Globus pallidus (tissue), 1 donor: ENCODE measurements around the gene DISC1.
"Not testable (repeated sequence)": the region's sequence is repeated elsewhere in the genome, so short reads cannot be mapped to it uniquely, and the experiment has no call there.

Experiments
- DNase-seq: peaks from one replicate; pipeline ENCODE4 v3.0.0-alpha.2; 2015; ENCODE audit warnings: low spot score

DISC1 gene

DNA sequence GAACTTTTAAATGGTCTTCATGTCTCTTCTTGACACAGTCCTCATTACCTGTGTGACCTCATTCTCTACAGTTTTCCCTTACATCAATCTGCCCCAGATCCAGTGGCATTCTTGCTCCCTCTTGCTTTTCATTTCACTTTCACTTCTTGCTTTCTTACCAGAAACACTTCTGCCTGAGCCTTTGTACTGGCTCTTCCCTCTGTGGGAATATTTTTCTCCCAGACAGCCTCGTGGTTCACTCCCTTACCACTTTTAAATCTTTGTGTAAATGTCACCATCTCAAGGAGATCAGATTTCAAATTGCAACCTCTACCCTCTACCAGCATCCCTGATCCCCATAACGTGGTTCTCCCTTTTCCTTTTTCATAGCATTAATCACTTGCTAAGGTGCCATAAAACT is 73.2 kb downstream of the DISC1 start:
- no peak for DNase-seq

DNA sequence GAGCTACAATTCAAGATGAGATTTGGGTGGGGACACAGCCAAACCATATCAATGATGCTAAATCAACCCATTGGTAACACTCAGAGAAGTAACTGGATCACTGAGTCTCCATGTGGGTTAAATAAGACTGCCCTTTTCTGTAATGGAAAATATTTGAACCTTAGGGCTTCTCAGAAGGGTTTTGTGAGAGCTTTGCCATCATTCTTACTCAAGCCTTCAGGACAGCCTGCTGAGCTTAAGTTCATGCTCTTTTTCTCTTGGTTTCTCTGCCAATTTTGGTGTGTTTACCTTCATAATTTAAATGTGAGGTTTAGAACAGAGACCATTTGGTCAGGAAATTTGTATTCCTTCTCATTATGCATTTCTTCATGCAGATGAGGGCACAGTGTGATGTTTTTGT is 74.7 kb downstream of the DISC1 start:
- no peak for DNase-seq

DNA sequence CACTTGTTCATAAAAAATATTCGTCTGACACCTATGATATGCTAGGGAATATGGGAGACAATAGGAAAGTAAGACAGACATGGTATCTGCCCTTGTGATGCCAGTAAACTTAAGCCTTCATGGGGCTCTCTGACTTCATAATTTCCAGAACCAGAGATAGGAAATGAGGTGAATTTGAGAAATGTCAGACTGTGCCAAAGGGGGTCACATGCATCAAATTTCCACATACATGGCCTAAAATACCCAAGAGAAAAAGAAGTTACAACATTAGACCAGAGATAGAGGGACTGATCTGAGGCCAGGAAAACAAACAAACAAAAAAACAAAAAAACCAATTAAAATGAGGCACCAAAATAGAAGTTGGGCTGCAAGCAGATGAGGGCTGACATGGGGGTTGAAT is 75.7 kb downstream of the DISC1 start:
- DNase-seq: no peak

DNA sequence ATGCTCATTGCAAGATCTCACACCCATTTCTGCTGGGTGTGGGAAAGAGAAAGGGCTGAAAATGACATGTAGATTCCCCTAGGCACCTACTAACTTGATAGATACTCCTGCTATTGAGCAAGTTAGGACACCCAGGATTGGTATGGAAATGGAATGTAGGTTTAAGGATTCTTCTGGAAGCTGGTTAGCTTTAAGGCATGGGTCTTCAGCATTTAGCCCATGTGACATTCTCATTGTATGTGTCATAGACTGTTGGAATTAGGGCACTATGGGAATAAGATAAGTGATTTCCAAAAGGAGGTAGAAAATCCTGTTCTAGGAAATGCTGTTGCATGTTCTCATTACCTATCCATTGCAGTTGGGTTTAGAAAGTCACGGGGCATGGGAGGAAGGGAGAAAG is 76.2 kb downstream of the DISC1 start:
- no peak for DNase-seq

DNA sequence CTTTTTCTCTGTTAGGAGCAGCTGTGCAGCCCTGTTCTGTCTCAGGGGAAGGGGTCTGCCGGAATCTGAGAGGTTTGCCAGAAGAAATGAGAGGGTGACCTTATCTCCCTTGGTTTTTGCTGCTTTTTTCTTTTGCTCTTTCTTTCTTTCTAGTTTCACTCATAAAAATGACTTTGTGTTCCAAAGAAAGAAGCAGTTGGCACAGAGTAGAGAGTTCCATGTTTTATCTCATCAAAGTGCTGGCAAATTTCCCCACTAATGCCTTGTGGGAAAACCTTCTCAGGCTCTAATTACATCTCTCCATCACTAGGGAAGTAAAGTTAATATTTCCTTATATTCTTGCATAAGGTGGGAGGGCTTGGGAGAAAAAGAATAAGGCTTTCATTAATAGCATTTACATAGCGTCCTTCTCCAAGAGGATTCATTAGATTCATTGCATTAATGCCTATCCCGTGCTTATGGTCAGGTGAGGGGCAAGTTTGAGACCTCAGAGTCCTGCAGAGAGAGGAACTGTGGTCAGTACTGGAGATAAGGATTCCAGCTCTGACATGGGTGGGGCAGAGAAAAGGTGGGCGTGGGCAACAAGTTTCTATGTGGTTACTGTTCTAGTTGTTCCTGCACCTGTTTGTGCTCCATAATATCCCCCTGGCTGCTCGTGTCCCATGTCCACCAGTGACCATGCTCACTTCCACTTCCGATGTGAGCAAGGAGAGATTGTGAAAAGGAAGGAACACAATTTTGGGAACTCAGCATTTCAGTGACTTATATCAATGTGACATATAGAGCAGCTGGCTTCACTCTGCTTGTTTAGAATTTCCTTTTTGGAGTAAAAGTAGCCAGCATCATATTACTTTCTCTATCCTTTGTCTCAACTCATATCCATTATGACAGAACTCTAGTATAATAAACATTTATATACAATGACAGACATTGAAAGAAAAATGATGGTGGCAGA is 79.5 kb downstream of the DISC1 start:
- no peak for DNase-seq

DNA sequence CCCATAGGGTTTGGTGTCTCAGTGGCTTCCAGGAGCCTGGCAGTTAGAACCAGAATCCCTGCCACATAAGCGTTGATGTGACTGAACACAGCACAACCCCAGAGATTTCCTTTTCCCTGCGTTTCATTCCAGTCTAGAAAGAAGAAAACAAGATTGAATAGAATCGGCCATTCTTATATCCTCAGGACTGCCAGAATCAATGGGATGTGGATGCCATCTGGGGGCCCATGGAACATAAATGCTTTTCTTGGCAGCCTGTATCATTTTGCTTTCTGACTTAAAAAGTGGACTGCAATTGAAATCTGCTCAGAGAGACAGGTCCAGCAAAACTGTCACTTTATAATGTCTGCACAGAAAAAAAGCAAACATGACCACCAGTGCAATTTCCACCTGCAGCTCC is 80.3 kb downstream of the DISC1 start:
- DNase-seq: no peak

- DNase-seq: no peak
Measured at GRCh38 chr1:231707407-231707806, 80.8 kb downstream of the DISC1 start.

DNA sequence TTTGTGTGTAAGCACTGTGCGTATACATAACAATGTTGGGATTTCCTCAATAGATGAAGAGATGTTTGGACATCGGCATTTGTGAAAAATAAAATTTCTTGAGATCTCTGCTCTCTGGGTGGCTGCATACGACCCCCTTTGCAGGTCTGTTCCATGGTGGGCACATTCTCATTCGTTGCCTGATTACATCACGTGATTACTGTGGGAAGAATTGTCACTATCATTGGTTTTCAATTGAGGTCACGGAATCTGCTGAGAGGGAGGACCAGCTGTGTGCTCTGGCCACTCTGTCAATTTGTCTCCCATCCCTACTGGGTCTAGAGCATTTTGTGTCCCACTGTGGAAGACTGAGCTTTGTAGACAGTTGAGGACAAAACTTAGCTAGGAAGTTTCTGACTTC is 81.8 kb downstream of the DISC1 start:
- no peak for DNase-seq

GRCh38 chr1:231714440-231714839 is 87.8 kb downstream of the DISC1 start:
- no peak for DNase-seq

DNA sequence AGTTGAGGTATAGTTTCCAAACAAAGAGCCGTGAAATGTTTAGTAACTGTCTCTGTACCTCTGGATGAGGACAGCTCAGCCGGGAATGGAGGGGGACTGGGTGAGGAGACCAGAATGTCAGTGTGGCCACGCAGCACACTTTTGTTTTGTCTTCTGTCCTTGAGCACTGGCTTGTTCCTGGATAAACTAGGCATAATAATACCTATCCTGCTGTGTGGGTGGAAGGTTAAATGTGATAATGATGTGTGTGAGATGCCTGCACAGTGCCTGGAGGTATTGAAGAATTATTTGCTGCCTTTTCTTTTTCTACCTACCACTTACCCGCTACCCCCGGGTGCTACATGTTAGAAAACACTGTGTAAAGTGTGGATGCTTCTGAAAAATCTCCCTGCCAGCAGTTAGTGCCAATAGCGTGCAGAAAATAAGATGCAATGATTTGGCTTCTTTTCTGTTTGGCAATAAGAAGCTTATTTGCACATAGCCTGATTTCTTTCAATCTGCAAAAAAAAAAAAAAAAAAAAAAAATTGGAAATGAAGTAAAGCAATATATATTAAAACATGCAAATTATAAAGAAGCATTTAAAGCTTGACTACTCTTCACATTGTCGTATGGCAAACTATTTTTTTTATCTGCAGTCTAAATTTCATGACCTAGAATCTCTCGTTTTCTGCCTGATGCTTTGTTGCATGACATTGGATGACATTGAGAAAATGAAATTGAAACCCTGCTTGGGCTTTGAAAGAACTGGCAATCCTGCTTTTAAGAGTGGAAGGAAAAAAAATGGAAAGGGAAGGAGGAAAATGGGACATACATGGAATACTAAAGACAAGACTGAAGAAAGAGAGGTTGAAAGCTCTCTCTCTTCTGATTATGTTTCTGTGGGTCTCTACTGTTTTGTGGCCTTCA is 89.5 kb downstream of the DISC1 start:
- DNase-seq: no peak

DNA sequence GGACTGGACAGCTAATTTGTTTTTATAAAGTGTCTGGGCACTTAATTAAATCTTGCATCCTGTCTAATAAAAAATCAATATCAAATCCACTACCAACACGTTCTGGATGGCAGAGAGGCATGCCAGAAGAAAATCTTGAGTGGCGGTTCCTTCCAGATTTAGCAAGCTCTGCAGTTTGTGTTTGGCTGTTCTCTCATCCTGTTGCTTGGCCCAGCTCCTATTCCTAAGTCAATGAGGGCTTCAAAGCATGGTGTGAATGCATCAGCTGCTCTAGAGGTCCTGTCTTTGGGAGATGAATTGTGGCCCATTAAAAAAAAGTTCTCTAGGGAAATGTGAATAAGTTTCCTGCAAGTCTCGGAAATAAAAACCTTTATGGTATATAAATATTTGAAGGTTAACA is 90.3 kb downstream of the DISC1 start:
- no peak for DNase-seq

DNA sequence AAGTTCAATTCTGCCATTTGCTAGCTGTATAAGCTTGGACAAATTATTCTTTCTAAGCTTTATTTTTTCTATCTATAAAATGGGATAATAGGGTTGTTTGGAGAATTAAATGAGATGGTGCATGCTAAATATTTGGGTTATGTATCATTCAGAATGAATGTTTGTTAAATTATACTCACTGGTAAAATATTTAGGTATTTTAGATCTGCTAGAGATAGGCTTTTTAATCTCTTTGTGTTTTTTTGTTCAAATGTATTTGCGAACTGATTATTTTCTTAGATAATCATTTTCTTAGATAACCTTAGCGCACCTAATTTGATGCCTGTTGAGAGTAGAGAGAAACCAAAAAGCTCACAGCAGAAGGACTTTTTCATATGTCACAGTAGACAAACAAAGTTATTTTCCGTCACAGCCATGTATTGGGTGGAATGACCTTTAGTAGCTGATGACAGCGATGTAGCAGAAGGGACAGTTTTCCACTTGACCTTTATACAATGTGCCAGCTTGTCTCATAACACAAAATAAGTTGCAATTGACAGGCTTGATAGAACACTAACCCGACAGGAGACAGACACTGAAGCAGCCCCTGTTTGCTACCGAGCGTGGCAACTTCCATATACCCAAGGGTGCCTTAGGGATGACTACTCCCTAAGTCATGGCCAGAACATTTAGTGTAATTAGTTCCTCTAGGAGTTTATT is 93.0 kb downstream of the DISC1 start:
- no peak for DNase-seq

GRCh38 chr1:231720652-231721325 is 94.2 kb downstream of the DISC1 start:
- DNase-seq: no peak

GRCh38 chr1:231721436-231721835 is 94.8 kb downstream of the DISC1 start:
- no peak for DNase-seq

- no peak for DNase-seq
Measured at GRCh38 chr1:231722356-231722755, 95.8 kb downstream of the DISC1 start.

DNA sequence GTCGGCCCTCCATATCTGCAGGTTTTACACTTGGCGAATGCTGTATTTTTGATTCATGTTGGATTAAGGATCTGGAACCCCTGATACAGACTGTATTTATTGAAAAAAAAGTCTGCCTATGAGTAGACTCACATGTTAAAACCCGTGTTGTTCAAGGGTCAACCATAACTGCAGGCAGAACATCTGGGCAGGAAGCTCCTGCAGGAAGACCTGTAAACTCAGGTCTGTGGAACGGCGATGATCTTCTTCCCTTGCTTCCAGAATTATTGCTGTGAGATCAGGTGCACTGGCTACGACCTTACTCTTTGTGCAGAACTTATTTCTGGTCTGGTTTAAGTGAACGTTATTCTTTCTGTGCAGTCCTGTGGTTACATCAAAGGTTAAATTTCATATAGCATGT is 96.6 kb downstream of the DISC1 start:
- DNase-seq: no peak

DNA sequence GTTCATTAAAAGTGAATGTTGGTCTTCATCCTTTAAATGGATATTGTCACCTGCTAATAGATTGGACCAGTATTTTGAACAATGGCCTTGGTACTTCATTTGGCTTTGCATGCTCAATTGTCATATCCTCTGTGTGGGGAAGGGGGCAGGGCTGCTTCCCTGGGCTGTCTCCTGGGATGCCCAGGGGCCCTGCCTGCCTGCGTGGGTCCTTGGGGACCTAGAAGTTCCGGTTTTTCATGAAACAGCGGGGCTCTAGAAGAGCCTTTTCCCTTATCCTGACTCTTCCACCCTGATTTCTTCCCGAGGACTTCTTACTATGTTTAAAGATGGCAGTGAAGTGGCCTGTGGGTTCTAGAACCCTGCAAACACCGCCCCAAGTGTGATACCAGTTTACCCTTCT is 97.5 kb downstream of the DISC1 start:
- no peak for DNase-seq

DNA sequence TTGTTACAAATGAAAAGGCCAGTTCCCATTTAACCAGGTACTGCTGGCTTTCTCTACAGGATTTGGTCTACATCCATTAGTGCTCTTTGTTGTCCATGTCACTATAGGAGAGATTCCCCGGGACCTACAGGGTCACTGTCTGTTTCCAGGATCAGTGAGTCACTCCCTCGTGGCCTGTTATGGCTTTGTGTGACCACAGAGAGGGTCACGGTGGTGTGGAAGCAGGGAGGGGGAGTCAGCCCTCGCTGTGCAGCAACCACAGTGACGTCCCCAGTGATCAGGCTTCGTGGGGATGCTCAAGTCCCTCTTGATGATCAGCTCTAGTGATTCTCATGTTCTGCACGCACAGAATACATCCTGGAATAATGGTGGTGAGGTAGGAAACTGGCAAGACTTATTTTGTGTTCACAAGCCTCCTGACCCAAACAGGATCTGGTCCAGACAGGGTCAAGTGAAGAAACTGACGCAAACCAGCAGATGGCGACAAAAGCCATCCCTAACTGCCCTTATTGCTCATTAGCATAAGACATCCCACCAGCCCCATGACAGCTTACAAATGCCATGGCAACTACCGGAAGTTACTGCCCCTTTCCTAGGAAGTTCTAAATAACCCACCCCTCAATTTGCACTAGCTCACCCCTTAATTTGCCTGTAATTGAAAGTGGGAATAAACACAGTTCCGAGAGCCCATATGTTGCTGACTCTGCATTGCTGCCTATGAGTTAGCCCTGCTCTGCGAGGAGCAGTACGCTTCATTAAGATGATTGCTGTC is 98.5 kb downstream of the DISC1 start:
- DNase-seq: peak; percentile 39

DNA sequence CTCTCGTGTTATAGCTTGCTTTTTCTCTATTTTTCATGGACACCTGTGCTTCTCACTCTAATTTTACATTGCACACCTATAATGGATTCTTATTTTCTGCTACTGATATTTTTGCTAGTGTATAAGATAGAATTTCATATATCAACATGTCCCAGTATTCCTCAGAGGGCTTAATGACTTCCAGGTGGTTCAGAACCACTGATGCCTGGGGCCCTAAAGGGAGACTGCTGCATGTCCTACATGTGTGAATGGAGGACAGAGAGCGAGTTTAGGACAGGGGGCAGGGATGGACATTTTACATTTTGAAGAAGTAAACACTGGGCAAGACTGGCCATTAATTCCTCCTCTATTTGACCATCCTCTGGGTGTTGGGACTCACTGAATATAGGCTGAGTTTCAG is 100.6 kb downstream of the DISC1 start:
- no peak for DNase-seq

DNA sequence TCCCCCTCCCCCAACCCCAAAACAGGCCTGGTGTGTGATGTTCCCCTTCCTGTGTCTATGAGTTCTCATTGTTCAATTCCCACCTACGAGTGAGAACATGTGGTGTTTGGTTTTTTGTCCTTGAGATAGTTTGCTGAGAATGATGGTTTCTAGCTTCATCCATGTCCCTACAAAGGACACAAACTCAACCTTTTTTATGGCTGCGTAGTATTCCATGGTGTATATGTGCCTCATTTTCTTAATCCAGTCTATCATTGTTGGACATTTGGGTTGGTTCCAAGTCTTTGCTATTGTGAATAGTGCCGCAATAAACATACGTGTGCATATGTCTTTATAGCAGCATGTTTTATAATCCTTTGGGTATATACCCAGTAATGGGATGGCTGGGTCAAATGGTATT is 102.4 kb downstream of the DISC1 start:
- DNase-seq: not testable (repeated sequence)

DNA sequence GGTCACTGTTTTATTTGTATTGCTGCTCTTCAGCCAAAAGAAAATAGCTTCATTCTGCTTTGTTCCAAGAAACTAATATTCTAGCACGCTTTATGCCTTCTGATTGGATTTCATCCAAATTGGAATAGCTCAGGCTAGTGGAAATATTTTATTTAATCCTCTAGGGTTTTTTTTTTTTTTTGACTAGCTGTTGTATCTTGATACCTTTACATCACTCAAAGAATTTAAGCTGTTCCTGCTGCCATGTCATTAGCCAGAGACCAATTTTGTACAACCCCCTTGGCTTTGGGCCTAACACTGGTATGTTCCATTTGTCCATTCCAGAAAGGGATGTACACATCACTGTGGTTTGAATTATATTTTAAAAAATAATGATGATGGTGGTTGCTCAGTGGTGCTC is 103.0 kb downstream of the DISC1 start:
- DNase-seq: no peak
